HG03565 (cell line): ENCODE results near the gene FNBP1.

ENCODE experiments used
- ATAC-seq: cut with Tn5 transposase; IDR thresholded peaks from one replicate; pipeline ENCODE4 v1.9.1; 2021; ENCODE audit warnings: mild to moderate bottlenecking, moderate library complexity; ENCODE audit not compliant: unreplicated experiment

The FNBP1 gene

GRCh38 chr9:129929496-129930125 lies 113.4 kb downstream of the FNBP1 start:
- no peak for ATAC-seq

GRCh38 chr9:129923589-129923988 lies 119.4 kb downstream of the FNBP1 start:
- ATAC-seq = no peak

GRCh38 chr9:129921905-129922304 lies 121.1 kb downstream of the FNBP1 start:
- ATAC-seq = no peak

GRCh38 chr9:129919841-129920240 lies 123.1 kb downstream of the FNBP1 start:
- ATAC-seq = no peak

- ATAC-seq = no peak
These were observed 123.7 kb downstream of the FNBP1 start for GRCh38 chr9:129919277-129919676.

- ATAC-seq = no peak
These were observed 124.6 kb downstream of the FNBP1 start for GRCh38 chr9:129918296-129918950.

- ATAC-seq = no peak
These were observed 126.3 kb downstream of the FNBP1 start for GRCh38 chr9:129916707-129917106.

- no peak for ATAC-seq
These were observed 128.9 kb downstream of the FNBP1 start for GRCh38 chr9:129914051-129914450.

GRCh38 chr9:129910628-129911567 lies 132.1 kb downstream of the FNBP1 start:
- ATAC-seq = no peak

GRCh38 chr9:129909851-129910250 lies 133.1 kb downstream of the FNBP1 start:
- ATAC-seq = no peak

GRCh38 chr9:129908906-129909305 lies 134.1 kb downstream of the FNBP1 start:
- ATAC-seq = no peak

- no peak for ATAC-seq
These were observed 135.8 kb downstream of the FNBP1 start for GRCh38 chr9:129907201-129907600.

GRCh38 chr9:129906298-129906697 lies 136.7 kb downstream of the FNBP1 start:
- no peak for ATAC-seq

- ATAC-seq = no peak
These were observed 138.3 kb downstream of the FNBP1 start for GRCh38 chr9:129904734-129905133.

GRCh38 chr9:129902740-129903134 lies 140.3 kb downstream of the FNBP1 start:
- ATAC-seq = no peak

- no peak for ATAC-seq
These were observed 140.8 kb downstream of the FNBP1 start for GRCh38 chr9:129901993-129902739.

- peak; percentile 74 for ATAC-seq
These were observed 142.5 kb downstream of the FNBP1 start for GRCh38 chr9:129900263-129901027.

- no peak for ATAC-seq
These were observed 143.4 kb downstream of the FNBP1 start for GRCh38 chr9:129899620-129900019.

- ATAC-seq = no peak
These were observed 144.8 kb downstream of the FNBP1 start for GRCh38 chr9:129898185-129898584.

- ATAC-seq = no peak
These were observed 145.7 kb downstream of the FNBP1 start for GRCh38 chr9:129897263-129897662.
